IPS-NIHi7 (cell line): ENCODE measurements around the gene SDR39U1.
"Not testable (repeated sequence)": the region's sequence is repeated elsewhere in the genome, so short reads cannot be mapped to it uniquely, and the experiment has no call there.

Experiments used
- DNase-seq: peaks from one replicate; pipeline ENCODE4 v3.0.0; 2012; ENCODE audit warnings: mixed read lengths; ENCODE audit errors: extremely low spot score

Gene SDR39U1, protein sequence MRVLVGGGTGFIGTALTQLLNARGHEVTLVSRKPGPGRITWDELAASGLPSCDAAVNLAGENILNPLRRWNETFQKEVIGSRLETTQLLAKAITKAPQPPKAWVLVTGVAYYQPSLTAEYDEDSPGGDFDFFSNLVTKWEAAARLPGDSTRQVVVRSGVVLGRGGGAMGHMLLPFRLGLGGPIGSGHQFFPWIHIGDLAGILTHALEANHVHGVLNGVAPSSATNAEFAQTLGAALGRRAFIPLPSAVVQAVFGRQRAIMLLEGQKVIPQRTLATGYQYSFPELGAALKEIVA

DNA sequence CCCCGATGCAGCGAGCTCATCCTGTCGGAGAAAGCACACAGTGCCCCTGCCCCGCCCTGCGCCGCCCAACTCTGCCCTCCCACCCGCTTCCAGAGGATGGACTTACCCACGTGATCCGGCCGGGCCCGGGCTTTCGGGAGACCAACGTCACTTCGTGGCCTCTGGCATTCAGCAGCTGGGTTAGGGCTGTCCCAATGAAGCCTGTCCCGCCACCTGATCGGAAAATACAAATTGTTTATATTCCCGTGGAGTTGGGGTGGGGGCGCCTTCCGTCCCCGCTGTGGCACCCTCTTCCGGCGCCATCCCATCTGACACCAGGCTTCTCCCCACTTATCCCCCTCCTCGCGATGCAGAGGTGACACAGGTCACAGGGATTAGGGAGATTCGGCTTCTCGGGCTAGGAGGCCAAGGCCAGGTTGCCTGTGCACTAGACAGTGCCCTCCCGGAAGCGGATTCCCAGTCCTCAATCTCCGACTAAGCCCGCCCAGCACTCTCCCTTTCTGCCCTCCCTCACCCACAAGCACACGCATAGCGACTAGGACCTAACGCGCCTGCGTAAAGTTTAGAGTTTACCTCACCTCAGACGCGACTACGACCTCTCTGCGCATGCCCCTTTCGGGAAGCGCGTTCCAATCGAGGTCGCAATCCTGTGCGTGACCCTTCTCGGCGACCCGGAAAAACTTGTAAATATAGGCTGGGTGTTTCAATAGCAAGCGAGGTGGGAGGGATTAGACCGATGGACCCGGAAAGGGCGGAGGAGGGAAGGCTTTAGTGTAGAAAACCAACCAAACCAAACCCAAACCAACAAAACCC lies at the start of gene SDR39U1:
SDR39U1 (minus strand) TSS at position 537 of the 813 bp plus-strand sequence; CDS start at position 530, 7 bp downstream.
- DNase-seq, result peak; percentile 97

DNA sequence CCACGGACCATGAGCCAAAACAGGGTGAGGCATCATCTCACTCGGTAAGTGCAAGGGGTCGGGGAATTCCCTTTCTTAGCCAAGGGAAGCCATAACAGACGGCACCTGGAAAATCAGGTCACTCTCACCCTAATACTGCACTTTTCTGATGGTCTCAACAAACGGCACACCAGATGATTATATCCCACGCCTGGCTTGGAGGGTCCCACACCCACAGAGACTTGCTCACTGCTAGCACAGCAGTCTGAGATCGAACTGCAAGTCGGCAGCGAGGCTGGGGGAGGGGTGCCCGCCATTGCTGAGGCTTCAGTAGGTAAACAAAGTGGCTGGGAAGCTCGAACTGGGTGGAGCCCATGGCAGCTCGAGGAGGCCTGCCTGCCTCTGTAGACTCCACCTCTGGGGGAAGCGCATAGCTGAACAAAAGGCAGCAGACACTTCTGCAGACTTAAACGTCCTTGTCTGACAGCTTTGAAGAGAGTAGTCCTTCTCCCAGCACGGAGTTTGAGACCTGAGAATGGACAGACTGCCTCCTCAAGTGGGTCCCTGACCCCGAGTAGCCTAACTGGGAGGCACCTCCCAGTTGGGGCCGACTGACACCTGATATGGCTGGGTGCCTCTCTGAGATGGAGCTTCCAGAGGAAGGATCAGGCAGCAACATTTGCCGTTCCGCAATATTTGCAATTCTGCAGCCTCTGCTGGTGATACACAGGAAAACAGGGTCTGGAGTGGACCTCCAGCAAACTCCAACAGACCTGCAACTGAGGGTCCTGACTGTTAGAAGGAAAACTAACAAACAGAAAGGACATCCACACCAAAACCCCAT lies 49.2 kb upstream of the SDR39U1 start:
- not testable (repeated sequence) for DNase-seq

DNA sequence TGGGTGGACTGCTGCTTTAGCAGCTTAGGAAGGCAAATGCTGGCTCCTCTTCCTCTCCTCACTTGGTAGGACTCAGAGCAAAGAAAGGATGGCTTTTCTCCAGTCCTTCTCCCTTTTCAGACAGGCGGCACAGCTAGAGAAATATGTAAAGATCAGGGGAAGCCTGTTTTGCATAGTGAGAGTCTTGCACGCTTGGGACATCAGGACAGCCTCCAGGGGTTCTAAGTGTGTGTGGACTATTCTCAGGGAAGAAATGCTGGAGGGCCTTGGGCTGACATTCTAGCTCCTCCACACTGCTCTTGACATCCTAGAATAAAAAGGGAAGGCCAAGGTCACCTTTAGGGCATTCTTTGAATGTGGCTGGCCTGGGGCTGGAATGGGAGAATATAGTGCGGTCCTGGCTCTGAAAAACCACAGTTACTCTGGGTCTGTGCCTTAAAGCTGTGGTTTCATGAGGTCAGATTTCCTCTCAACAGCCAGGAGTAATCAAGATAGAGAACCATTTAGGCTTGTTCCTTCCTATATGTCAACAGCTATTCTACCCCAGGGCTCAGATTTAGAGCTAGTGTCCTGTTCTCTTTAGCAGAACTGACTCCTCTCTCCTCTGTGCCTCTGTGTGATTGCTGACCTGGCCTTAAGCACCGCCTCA lies 41.2 kb upstream of the SDR39U1 start:
- DNase-seq, result no peak

DNA sequence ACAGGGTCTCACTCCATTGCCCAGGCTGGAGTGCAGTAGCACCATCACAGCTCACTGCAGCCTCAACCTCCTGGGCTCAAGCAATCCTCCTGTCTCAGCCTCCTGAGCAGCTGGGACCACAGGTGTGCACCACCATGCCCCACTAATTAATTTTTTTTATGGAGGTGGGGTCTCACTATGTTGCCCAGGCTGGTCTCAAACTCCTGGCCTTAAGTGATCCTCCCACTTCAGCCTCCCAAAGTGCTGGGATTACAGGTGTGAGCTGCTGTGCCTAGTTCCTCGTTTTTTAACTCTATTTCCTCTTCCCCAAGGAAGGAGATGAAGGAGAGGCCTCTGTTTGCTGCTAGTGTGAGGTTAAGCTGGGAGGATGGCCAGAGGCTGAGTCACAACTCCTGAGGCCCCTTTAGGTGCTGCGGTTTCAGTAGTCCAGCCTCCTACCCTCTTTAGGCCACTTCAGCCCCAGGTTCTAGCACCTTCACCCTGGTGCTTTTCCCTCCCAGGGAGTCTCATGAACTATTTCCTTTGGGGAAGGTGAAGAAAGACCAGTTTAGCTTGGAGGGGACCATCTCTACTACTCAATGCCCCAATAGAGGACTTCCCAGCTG lies 40.2 kb upstream of the SDR39U1 start:
- not testable (repeated sequence) for DNase-seq

DNA sequence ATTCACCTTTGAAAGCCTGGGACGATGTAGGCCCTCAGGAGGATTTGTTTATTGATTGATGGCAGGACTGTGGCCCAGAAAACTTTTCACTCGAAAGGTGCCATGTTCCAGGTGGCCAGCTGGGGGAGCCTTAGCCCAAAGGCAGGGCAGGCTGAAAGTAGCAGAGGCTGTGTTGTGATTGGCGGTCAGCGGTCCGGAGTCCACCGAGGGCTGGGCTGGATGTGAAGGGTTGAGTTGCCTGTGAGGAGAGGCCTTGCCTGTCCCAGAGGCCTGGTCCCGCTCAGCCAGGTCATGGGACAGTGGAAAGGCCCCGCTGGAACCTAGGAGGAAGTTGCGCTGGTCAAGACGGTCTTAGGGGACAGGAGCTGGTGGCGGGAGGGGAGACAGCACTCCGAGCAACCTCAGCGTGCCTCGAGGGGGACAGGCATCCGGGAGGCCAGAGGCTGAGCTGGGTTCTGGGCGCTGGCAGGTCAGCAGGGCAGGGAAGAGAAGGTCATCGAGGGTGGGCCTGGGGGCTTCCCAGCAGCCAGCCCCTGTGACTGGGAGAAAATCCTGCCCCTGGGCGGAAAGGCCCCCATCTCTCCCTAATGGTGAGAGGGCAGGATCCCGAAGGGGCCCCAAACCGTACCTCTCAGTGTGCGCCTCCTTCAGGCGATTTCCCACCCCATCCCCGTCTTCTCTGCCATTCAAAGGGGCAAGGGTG lies 39.2 kb upstream of the SDR39U1 start:
- DNase-seq, result peak; percentile 98

DNA sequence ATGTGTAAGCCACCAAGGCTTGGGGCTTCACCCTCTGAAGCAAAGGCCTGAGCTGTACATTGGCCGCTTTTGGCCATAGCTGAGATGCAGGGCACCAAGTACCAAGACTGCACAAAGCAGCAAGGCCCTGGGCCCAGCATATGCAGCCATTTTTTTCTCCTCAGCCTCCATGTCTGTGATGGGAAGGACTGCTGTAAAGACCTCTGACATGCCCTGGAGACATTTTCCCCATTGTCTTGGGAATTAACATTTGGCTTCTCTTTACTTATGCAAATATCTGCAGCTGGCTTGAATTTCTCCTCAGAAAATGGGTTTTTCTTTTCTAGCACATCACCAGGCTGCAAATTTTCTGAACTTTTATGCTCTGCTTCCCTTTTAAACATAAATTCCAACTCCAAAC lies 37.4 kb upstream of the SDR39U1 start:
- DNase-seq, result not testable (repeated sequence)

DNA sequence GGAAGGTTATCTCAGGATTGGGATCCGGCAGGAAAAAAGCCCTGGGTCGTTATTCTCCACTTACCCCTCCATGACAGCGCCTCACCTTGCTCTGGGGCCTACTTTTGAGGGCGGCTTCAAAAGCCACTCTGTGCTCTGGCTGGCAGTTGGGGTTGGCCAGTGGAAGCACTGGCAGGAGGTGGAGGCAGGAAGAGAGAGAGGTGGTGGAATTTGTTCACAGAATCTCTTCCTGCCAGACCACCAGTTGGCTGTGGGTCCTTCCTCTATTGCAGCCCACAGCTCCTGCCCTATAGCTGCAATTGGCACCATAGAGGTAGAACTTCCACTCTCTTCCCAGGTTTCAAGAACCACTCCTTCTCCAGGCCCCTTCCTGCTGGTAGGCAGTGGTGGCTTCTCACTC lies 32.7 kb upstream of the SDR39U1 start:
- DNase-seq, result peak; percentile 2

DNA sequence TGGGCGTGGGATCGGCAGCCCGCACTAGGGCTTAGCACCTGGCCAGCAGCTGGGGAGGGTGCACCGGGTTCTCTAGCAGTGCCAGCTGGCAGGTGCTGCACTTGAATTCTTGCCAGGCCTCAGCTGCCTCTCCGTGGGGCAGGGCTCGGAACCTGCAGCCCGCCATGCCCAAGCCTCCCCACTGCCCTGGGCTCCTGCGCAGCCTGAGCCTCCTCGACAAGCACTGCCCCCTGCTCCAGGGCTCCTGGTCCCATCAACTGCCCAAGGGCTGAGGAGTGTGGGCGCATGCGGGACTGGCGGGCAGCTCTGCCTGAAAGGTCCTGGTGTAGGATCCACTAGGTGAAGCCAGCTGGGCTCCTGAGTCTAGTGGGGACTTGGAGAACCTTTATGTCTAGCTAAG lies 30.6 kb upstream of the SDR39U1 start:
- no peak for DNase-seq

DNA sequence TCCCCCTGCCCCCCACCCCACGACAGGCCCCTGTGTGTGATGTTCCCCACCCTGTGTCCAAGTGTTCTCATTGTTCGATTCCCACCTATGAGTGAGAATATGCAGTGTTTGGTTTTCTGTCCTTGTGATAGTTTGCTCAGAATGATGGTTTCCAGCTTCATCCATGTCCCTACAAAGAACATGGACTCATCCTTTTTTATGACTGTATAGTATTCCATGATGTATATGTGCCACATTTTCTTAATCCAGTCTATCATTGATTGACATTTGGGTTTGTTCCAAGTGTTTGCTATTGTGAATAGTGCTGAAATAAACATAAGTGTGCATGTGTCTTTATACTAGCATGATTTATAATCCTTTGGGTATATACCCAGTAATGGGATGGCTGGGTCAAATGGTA lies 27.9 kb upstream of the SDR39U1 start:
- DNase-seq, result not testable (repeated sequence)

DNA sequence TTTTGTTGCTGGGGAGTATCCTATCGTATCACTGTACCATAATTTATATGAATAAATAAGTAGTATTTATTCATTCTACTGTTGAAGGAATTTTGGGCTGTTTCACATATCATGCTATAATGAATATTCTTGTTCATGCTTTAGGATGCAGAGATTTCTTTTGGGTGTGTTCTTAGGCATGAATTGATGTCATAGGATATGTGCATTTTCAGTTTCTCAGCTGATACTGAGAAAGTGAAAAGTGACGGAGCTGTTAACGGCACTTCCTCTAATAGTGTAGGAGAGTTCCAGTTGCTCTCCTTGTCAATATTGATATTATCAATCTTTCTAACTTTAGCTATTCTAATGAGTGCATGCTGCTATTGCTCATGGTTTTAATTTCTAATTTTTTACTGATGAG lies 23.2 kb upstream of the SDR39U1 start:
- DNase-seq, result no peak

DNA sequence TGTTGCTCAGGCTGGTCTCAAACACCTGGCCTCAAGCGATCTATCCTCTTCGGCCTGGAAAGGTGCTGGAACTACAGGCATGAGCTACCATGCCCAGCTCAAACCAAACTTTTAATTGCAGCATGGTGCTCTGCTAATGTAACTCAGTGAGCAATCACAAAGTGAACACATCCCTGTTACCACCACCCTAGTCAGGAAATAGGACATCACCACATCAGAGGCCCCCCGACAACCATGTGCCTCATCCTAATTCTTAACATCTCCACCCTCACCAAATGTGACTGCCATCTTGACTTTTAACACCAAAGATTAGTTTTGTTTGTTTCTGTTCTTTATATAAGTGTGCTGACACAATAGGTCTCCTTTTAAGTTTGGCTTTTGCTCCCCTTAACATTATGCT lies 22.8 kb upstream of the SDR39U1 start:
- DNase-seq, result no peak

DNA sequence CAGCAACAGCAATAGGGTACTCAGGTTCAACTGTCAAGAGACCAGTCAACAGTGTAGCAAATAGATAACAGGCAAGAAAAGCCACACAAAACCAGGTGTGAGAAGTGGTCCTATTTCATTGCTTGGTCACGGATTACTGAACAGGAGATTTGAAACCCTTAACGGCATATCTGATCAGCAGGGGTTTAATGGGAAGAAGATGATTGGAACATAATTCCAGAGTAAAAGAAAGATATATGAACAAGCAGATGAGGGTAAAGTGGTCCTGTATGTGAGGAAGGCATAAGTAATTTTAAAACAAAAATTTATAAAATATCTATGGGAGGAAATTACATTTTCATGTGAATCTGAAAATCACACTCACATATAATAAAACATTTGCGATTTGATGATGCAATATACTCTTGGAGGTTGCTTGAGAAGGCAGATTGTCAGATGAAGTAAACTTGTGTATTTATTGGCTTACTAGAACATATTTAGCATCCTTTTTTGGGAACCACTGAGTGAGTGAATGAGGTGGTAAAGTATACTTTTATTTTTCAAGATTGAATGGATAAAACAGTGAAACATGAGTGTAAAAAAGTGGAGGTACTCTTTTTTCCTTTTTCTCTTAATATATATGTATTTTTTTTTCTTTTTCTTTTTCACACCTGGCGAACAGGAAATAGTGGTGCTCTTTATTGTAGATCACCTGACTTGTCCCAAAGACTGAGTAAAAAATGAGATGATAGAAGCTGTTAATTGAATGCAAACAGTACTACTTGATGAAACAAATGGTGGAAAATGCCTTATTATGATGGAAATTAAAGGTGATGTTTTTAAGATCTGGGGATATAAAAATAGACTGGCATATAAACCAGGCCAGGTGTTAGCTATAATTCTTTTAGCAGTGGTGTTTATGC lies 21.6 kb upstream of the SDR39U1 start:
- DNase-seq, result no peak

DNA sequence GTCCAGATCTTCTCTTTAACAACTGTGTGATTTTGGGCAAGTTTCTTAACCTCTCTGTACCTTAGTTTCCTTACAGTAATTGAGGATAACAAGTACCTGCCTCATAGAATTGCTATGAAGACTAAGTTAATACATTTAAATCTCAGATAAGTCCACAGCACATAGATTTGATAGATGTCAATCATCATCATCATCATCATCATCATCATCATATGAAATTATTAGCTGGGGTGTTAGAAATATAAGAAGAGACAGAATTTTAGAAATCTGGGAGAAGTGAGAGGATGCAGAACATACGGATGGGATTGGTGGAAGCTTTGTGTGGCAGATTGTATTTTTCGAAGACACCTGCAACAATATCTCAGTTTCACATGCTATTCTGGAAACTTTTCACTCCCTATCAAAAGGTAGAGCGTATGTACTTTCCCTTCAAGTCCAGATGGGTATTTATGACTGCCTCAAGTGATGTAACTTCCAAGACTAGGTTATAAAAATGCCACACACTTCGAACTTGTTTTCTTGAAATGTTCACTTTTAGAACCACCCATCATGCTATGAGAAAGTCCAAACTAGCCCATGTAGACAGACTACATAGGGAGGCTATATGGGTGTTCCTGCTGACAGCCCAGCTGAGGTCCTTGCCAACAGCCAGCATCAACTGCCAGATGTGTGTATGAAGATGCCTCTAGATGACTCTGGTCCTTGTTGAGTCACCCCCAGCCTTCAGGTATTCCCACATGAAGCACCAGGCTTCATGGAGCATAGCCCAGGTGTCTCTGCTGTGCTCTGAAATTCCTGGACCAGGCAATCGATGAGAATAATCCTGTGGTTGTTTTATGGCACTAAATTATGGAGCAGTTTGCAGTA lies 20.7 kb upstream of the SDR39U1 start:
- no peak for DNase-seq

DNA sequence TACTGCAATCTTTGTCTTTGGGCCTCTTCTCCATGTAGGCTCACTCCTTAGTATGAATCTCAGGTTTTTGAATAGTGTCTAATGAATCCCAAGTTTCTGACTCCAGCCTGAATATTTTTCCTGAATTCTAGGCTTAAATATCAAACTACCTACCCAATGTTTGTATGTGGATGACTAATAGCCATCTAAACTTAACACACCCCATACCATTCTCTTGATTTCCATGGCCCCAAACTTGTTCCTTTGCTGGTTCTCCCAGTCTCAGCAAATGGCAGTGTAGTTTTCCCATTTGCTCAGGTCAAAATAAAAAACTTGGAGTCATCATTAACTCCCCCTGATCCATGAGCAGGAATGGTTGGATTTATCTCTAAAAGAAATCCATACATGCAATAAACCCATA lies 18.8 kb upstream of the SDR39U1 start:
- DNase-seq, result no peak

DNA sequence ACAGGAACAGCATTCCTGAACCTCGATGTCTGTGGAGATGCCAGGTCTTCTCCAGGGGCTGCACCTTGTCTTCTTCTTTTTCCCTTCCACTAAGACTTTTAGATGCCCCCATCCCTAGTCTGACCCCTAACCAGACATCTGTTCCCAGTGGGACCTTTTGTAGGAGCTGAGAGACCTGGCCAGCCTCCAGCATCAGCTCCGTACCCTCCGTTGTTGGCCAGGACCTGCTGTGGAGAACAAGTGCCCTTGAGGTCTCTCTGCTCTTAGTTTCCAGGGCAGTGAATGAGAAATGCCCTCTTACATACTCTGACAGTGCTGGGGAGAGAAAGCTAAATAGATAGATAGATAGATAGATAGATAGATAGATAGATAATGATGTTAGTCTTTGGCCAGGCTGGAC lies 16.8 kb upstream of the SDR39U1 start:
- no peak for DNase-seq

DNA sequence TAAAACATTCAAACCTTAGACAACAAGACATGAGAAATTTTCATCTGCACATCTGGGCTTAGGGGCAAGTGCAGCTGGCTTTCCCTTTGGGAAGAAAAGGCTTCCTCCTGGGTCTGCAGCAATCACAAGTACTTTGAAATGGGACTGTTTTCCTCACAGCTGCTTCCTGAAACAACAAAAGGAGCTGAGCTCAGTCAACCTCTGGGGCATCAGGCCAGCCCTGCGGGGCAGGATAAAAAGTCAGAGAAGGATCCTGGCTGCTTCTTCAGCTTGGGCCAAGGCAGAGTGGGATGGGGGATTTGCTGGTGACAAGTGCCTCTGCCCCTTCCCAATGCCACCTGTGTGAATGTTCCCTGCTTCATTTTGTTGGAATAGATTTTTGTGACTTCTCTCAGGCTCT lies 16.2 kb upstream of the SDR39U1 start:
- DNase-seq, result no peak

DNA sequence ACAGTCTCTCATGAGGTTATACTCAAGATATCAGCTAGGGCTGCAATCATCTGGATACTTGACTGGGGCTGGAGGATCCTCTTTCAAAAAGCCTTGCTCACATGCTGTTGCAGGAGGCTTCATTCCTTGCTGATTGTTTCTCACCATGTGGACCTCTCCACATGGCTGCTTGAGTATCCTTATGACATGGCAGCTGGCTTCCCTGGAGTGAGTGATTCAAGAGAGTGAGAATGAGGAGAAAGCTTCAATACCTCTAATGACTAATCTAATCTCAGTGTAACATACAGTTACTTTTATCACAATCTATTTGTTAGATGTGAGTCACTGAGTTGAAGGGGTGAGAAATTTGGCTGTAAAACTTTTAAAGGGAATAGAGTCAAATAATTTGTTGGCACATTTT lies 14.4 kb upstream of the SDR39U1 start:
- no peak for DNase-seq

DNA sequence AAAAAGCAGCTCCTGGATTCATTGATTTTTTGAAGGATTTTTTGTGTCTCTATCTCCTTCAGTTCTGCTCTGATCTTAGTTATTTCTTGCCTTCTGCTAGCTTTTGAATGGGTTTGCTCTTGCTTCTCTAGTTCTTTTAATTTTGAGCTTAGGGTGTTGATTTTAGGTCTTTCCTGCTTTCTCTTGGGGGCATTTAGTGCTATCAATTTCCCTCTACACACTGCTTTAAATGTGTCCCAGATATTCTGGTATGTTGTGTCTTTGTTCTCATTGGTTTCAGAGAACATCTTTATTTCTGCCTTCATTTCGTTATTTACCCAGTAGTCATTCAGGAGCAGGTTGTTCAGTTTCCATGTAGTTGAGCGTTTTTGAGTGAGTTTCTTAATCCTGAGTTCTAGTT lies 8.3 kb upstream of the SDR39U1 start:
- DNase-seq, result not testable (repeated sequence)
